HepG2 (cell line): Measurements from ENCODE around the gene SLC2A5. TPM values are rescaled to one million over a fixed set of nuclear protein-coding genes. Genes with fewer than 3 reads are reported as not detected.

Experiments used
- CREB1 ChIP-seq, 2 experiments: fragments of 450-650 bp in 1 of 2; IDR thresholded peaks; 2 replicates each; pipeline ENCODE4 v1.6.1; 2016 to 2017; ENCODE audit warnings: control low read depth in 1 of 2, mild to moderate bottlenecking in 1 of 2, missing compliant biosample characterization in 1 of 2, missing genetic modification characterization in 1 of 2
- FOXO4 ChIP-seq: sonication (generic); formaldehyde crosslinking; conservative IDR thresholded peaks from 2 replicates; pipeline ENCODE4 v1.8.1; 2023; ENCODE audit warnings: missing genetic modification reagents
- GABPA ChIP-seq, 2 experiments: IDR thresholded peaks; 2 replicates each; pipeline ENCODE4 v1.6.1; 2011 to 2016; ENCODE audit warnings: low read depth in 2 of 2, low read length in 1 of 2, missing biosample characterization in 1 of 2, missing genetic modification characterization in 1 of 2
- GABPB1 ChIP-seq: IDR thresholded peaks from 2 replicates; pipeline ENCODE4 v1.6.1; 2016; ENCODE audit warnings: mild to moderate bottlenecking, missing genetic modification reagents, moderate library complexity, missing compliant biosample characterization
- STAG1 ChIP-seq: sonication (generic); formaldehyde crosslinking; IDR thresholded peaks from 2 replicates; pipeline ENCODE4 v1.4.0; 2020; ENCODE audit warnings: missing genetic modification reagents
- ZKSCAN8 ChIP-seq: IDR thresholded peaks from 2 replicates; pipeline ENCODE4 v1.6.1; 2016; ENCODE audit warnings: borderline replicate concordance, missing genetic modification reagents, missing compliant biosample characterization
- ZSCAN12 ChIP-seq: sonication (generic); formaldehyde crosslinking; IDR thresholded peaks from 2 replicates; pipeline ENCODE4 v1.9.0; 2021; ENCODE audit warnings: mild to moderate bottlenecking, missing genetic modification reagents
- polyA plus RNA-seq, 8 experiments: library from polyadenylated mRNA; depleted of rRNA in 3 of 8; stranded (reverse) in 7 of 8; unstranded in 1 of 8; fragments of >200 nt; fragmentation: Illumina TruSeq in 4 of 8; extraction: Trizol in 4 of 8; gene quantifications; 2 replicates each; pipeline versions ENCODE4 v1.2.1 to v1.2.3, GENCODE V29; 2011 to 2016; ENCODE audit warnings: low read depth in 4 of 8, missing spikeins in 1 of 8, mixed read lengths in 1 of 8; ENCODE audit not compliant: insufficient read depth in 1 of 8
- total RNA-seq, 5 experiments: library from RNA; depleted of rRNA; stranded (reverse); fragments of >200 nt; fragmentation: Illumina TruSeq; extraction: Trizol; gene quantifications; 2 replicates each; pipeline ENCODE4 v1.2.3, GENCODE V29; 2016; ENCODE audit warnings: low read depth in 1 of 5
- TF ChIP-seq, protein P1 (sequence below): sonication (generic); formaldehyde crosslinking; IDR thresholded peaks from 2 replicates; pipeline ENCODE4 v1.5.0; 2020; ENCODE audit warnings: mild to moderate bottlenecking, missing genetic modification reagents, moderate library complexity
- TF ChIP-seq, protein P2 (sequence below): sonication (generic); formaldehyde crosslinking; IDR thresholded peaks from 2 replicates; pipeline ENCODE4 v1.4.0; 2020; ENCODE audit warnings: mild to moderate bottlenecking, missing genetic modification reagents

SLC2A5 gene
- total and polyA plus RNA-seq, 2 of the 13 experiments (the other 11 are each of a cell fraction or from before 2014, with no cell fraction given), result 0.04 to 0.54 TPM

DNA sequence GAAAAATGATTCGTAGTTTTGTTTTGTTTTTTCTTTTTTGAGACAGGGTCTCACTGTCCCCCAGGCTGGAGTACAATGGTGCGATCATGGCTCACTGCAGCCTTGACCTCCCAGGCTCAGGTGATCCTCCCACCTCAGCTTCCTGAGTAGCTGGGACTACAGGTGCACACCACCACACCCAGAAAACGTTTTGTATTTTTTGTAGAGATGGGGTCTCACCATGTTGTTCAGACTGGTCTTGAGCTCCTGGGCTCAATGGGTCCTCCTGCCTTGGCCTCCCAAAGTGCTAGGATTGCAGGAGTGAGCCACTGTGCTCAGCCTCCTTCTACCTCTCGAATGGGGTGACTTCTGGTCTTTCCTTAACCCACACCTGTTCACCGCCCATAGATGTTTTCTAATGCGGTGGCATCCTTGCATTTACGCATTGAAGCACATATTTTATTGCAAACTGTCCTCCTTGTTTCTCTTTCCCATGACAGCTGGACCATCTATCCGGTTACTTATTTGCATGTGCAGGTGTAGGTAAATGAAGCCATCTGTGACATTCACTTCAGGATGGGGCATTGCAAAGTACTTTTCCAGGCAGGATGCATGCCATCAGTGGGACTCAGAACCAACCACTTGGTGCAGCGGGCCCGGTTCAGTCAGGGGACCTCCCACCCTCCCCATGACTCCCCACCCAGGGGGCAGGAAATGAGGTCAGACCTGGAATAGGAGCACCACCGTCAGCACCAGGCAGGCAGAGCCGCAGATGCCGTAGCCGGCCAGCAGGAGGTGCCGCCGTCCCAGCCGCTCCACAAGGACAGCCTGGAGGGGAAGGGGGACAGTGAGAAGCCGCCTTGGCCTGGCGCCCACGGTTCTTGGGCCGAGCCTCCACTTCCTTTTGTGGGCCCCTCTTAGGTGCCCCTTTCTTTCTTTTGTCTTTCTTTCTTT is 59.7 kb downstream of the SLC2A5 start (continued):
- TF ChIP-seq, protein P1, sequence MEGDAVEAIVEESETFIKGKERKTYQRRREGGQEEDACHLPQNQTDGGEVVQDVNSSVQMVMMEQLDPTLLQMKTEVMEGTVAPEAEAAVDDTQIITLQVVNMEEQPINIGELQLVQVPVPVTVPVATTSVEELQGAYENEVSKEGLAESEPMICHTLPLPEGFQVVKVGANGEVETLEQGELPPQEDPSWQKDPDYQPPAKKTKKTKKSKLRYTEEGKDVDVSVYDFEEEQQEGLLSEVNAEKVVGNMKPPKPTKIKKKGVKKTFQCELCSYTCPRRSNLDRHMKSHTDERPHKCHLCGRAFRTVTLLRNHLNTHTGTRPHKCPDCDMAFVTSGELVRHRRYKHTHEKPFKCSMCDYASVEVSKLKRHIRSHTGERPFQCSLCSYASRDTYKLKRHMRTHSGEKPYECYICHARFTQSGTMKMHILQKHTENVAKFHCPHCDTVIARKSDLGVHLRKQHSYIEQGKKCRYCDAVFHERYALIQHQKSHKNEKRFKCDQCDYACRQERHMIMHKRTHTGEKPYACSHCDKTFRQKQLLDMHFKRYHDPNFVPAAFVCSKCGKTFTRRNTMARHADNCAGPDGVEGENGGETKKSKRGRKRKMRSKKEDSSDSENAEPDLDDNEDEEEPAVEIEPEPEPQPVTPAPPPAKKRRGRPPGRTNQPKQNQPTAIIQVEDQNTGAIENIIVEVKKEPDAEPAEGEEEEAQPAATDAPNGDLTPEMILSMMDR (CRISPR knock-in tag), result peak; percentile 75
- TF ChIP-seq CREB1 (IDR thresholded peaks at IDR 0.05) (no peak), CREB1 (CRISPR knock-in tag; IDR thresholded peaks at IDR 0.05) (peak; percentile 46; the same call in 1 of the 2 replicates), STAG1 (CRISPR knock-in tag) (peak; percentile 63), ZSCAN12 (CRISPR knock-in tag) (no peak), GABPA (IDR thresholded peaks at IDR 0.05; ENCODE audit: low read depth, low read length) (no peak), GABPA (CRISPR knock-in tag; IDR thresholded peaks at IDR 0.05; ENCODE audit: low read depth) (peak; percentile 34; the same call in 1 of the 2 replicates), GABPB1 (peak; percentile 40; the same call in 1 of the 2 replicates), FOXO4 (0 out of 2 replicates have a peak, but pooled peaks have one; percentile 10), ZKSCAN8 (CRISPR knock-in tag) (no peak)
- TF ChIP-seq, protein P2, sequence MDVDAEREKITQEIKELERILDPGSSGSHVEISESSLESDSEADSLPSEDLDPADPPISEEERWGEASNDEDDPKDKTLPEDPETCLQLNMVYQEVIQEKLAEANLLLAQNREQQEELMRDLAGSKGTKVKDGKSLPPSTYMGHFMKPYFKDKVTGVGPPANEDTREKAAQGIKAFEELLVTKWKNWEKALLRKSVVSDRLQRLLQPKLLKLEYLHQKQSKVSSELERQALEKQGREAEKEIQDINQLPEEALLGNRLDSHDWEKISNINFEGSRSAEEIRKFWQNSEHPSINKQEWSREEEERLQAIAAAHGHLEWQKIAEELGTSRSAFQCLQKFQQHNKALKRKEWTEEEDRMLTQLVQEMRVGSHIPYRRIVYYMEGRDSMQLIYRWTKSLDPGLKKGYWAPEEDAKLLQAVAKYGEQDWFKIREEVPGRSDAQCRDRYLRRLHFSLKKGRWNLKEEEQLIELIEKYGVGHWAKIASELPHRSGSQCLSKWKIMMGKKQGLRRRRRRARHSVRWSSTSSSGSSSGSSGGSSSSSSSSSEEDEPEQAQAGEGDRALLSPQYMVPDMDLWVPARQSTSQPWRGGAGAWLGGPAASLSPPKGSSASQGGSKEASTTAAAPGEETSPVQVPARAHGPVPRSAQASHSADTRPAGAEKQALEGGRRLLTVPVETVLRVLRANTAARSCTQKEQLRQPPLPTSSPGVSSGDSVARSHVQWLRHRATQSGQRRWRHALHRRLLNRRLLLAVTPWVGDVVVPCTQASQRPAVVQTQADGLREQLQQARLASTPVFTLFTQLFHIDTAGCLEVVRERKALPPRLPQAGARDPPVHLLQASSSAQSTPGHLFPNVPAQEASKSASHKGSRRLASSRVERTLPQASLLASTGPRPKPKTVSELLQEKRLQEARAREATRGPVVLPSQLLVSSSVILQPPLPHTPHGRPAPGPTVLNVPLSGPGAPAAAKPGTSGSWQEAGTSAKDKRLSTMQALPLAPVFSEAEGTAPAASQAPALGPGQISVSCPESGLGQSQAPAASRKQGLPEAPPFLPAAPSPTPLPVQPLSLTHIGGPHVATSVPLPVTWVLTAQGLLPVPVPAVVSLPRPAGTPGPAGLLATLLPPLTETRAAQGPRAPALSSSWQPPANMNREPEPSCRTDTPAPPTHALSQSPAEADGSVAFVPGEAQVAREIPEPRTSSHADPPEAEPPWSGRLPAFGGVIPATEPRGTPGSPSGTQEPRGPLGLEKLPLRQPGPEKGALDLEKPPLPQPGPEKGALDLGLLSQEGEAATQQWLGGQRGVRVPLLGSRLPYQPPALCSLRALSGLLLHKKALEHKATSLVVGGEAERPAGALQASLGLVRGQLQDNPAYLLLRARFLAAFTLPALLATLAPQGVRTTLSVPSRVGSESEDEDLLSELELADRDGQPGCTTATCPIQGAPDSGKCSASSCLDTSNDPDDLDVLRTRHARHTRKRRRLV (CRISPR knock-in tag), result peak; percentile 52; the same call in 1 of the 2 replicates
